K562 (cell line): Measurements from ENCODE around the gene SCN7A.

Experiments
- CREB1 ChIP-seq, 2 experiments: sonication (generic) in 1 of 2; formaldehyde crosslinking in 1 of 2; IDR thresholded peaks; 2 replicates each; pipeline versions ENCODE4 v1.6.1 to v1.8.0; 2012 to 2022; ENCODE audit warnings: inconsistent platforms in 1 of 2, mild to moderate bottlenecking in 1 of 2, missing genetic modification reagents in 1 of 2, moderate library complexity in 1 of 2
- FOXK2 ChIP-seq, 2 experiments: fragments of 450-650 bp; IDR thresholded peaks in 1 of 2; conservative IDR thresholded peaks in 1 of 2; 2 replicates each; pipeline ENCODE4 v1.6.1; 2016; ENCODE audit warnings: low read depth in 2 of 2, mild to moderate bottlenecking in 1 of 2
- ILF3 ChIP-seq: fragments of 450-650 bp; IDR thresholded peaks from 2 replicates; pipeline ENCODE4 v1.6.1; 2018; ENCODE audit warnings: antibody characterized with exemption, mild to moderate bottlenecking, moderate library complexity, borderline replicate concordance
- POLR2AphosphoS5 ChIP-seq: IDR thresholded peaks from 2 replicates; pipeline ENCODE4 v1.6.1; 2011; ENCODE audit warnings: mild to moderate bottlenecking, low read depth, low read length, moderate library complexity; ENCODE audit not compliant: control insufficient read depth, insufficient read depth
- STAG1 ChIP-seq: sonication (generic); formaldehyde crosslinking; IDR thresholded peaks from 2 replicates; pipeline ENCODE4 v1.5.0; 2020; ENCODE audit warnings: missing genetic modification reagents, borderline replicate concordance
- TF ChIP-seq, protein P1 (sequence below), 3 experiments: IDR thresholded peaks in 2 of 3; conservative IDR thresholded peaks in 1 of 3; 2 replicates each; pipeline ENCODE4 v1.5.1; 2011 to 2012; ENCODE audit warnings: low read length in 3 of 3, mild to moderate bottlenecking in 3 of 3, control low read depth in 2 of 3, improper control_type of control experiment in 1 of 3, inconsistent platforms in 1 of 3, low read depth in 1 of 3, mixed read lengths in 1 of 3, moderate library complexity in 1 of 3; ENCODE audit not compliant: insufficient read depth in 2 of 3

DNA sequence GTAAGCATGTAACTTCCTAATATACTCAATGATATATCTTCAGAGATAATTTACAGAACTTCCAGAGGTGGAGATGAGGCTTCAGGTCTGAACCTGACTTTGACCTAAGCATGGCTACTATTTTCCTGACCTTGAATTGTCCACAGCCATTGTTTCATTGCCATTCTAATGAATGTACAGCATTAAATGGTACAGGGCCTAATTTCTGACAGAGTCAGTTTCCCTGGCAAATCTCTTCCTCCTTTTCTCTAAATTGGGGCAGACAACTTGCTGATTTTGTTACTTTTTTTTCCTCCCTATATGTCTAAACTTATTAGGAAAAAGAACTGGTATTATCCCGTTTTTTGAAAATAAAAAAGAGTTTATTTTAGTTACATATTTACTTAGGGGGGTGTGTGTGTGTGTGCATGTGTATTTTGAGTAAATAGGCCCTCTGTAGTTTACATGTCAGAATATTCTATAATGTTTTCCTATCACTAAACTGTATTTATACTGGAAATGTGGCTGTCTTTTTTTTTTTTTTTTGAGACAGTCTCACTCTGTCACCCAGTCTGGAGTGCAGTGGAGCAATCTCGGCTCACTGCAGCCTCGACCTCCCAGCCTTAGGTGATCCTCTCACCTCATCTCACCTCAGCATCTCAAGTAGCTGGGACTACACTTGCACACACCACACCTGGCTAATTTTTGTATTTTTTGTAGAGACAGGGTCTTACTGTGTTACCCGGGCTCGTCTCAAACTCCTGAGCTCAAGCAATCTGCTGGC, 75.0 kb downstream of the SCN7A start:
- TF ChIP-seq CREB1 (IDR thresholded peaks at IDR 0.05) (no peak), CREB1 (CRISPR knock-in tag; IDR thresholded peaks at IDR 0.05) (no peak), STAG1 (CRISPR knock-in tag) (no peak), ILF3 (no peak), FOXK2 (conservative IDR thresholded peaks at IDR 0.05 in 1 of 2, IDR thresholded peaks at IDR 0.05 in 1 of 2; ENCODE audit: low read depth in 2 of 2) (no peak), POLR2AphosphoS5 (no peak)
- TF ChIP-seq, protein P1, sequence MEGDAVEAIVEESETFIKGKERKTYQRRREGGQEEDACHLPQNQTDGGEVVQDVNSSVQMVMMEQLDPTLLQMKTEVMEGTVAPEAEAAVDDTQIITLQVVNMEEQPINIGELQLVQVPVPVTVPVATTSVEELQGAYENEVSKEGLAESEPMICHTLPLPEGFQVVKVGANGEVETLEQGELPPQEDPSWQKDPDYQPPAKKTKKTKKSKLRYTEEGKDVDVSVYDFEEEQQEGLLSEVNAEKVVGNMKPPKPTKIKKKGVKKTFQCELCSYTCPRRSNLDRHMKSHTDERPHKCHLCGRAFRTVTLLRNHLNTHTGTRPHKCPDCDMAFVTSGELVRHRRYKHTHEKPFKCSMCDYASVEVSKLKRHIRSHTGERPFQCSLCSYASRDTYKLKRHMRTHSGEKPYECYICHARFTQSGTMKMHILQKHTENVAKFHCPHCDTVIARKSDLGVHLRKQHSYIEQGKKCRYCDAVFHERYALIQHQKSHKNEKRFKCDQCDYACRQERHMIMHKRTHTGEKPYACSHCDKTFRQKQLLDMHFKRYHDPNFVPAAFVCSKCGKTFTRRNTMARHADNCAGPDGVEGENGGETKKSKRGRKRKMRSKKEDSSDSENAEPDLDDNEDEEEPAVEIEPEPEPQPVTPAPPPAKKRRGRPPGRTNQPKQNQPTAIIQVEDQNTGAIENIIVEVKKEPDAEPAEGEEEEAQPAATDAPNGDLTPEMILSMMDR (IDR thresholded peaks at IDR 0.05 in 2 of 3, conservative IDR thresholded peaks at IDR 0.05 in 1 of 3; ENCODE audit: insufficient read depth in 2 of 3, low read depth in 1 of 3, low read length in 3 of 3): no peak
